NOMO-1 treated with dmso at 0.1 percent for 144 hours (cell line): Measurements from ENCODE around the gene CEMIP.

Source experiments
- DNase-seq: peaks from one replicate; lab custom pipeline; 2025; ENCODE audit not compliant: unreplicated experiment; lab: John Stamatoyannopoulos, UW

The CEMIP gene

DNA sequence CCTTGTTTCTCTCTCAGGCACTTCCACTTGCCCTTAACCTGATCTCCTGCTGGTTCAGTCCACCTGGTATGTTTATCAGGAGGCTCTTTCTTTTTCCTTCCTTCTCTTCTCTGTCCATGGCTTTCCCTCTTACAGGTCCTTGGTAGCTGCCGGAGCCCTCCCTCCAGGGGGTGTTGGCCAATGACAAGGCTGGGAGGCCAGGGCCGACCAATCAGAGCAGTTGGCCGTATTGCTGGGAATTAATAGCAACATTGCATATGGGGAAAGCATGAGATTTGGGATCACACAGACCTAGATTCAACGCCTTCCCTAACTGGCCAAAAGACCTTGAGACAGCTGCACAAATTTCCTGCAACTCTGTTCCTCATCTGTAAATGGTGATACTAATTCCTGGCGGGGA, 62.4 kb downstream of the CEMIP start:
- no peak for DNase-seq

DNA sequence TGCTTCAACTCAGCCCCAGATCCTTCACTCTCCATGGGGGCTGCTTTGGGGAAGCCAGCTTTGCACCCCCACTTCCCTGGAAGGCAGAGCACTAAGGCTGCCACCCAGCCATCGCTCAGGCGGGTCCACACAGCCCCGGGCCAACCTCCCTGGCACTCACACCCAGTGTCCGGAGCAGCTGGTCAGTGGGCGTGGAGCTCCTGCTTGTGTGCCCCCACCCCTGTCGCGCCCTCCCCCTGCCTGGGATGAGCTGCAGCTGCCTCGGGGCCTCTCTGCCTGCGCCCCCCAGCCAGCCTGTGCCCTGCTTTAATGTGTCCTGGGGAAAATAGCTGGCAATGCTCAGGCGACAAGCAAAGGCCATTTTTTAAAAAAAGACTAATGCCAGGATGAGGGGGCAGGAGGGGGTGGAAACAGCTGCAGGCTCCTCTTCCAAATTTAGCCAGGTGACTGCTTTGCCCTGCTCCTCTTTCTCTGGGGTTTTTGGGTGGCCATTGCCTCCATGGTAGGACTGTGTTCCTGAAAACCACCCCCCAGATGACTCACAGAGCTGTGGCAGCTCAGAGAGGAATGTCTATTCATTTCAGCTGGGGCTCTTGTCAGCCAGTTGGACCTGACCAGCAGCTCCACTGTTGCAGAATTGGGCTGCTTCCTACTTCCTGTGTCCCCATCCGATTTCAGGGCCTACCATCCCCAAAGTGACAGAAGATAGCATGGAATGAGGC, 65.0 kb downstream of the CEMIP start:
- DNase-seq = no peak

DNA sequence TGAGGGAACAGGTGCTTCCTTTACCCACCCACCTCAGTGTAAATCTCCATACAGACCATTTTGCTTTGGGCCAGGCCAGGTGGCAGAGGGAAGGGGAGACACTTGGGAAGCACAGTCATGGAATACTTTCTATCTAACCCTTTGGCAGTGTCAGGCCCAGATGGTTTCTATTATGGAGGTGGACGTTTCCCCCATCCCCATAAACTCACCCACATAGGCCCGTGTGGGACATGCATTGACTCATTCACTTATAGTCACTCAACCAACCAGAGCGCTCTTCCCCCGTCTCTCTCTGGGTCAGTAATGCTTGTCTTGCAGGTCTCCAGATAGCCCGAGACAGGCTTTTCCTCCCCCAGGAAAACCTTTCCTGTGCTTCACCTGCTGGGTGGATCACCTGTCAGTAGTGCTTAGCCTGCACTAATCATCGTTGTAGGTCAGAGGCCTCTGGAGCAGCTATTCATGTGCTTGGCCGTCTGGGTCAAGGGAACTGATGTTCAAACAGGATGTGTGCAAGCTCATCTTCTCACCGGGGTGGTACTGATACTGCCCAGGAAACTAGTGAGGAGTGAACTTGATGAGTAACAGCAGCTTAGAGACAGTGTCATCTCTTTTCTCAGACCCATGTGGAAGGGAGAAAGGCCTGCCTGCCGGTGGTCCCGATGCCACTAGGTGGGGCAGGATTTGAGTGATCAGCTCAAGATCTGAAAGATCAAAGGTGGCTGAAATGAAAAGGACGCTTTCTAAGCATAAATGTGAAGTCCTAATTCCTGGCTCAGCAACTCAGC, 67.1 kb downstream of the CEMIP start:
- DNase-seq = no peak

- no peak for DNase-seq
Observed at GRCh38 chr15:80849308-80849707, 70.1 kb downstream of the CEMIP start.

- no peak for DNase-seq
Observed at GRCh38 chr15:80850941-80851451, 71.8 kb downstream of the CEMIP start.

GRCh38 chr15:80852676-80853075, 73.5 kb downstream of the CEMIP start:
- DNase-seq = no peak

GRCh38 chr15:80854104-80854503, 74.9 kb downstream of the CEMIP start:
- DNase-seq = no peak

DNA sequence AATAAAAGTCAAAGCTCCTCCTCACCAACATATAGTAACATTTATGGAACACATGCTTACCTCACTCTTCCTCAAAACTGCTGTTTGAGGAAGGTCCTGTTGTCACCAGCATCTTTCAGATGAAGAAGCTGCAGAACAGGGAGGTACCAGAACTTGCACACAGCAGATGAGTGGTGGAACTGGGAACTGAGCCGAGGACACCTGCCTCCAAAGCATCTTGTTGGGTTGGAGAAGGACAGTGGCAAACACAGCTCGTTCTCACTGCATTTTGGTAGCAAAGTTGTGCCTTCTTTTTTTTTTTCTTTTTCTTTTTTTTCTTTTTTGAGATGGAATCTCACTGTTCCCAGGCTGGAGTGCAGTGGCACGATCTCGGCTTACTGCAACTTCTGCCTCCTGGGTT, 76.0 kb downstream of the CEMIP start:
- DNase-seq = no peak

- DNase-seq = no peak
Observed at GRCh38 chr15:80856400-80856799, 77.2 kb downstream of the CEMIP start.

DNA sequence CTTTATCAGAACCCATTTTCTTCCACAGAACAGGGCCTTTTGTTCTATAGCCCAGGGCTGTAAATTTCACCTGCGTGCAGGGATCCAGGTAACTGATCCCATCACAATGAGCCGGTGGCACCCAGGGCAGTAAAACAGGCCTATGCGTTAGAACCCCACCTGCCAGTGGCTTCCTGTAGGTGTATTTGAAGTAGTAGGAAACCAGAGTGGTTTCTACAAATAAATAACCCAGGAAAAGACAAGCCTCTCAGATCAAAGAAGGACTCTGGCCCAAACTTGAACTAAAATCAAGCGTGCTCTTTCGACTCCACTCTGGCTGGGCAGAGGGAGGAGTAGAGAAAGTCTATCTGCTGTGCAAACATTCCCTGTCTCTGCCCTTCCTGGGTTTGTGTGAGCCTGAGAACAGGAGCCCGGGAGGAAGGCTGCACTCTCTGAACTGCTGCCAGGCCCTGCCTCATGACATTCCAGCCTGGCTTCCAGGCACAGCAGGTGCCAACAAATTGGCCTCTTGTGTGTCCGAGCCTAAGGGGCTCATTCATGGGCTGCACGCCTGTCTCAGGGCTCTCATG, 77.7 kb downstream of the CEMIP start:
- DNase-seq = no peak

- DNase-seq = no peak
Observed at GRCh38 chr15:80861731-80862170, 82.6 kb downstream of the CEMIP start.

- no peak for DNase-seq
Observed at GRCh38 chr15:80864666-80865065, 85.5 kb downstream of the CEMIP start.

GRCh38 chr15:80866936-80867335, 87.8 kb downstream of the CEMIP start:
- no peak for DNase-seq

- no peak for DNase-seq
Observed at GRCh38 chr15:80870366-80870765, 91.2 kb downstream of the CEMIP start.

DNA sequence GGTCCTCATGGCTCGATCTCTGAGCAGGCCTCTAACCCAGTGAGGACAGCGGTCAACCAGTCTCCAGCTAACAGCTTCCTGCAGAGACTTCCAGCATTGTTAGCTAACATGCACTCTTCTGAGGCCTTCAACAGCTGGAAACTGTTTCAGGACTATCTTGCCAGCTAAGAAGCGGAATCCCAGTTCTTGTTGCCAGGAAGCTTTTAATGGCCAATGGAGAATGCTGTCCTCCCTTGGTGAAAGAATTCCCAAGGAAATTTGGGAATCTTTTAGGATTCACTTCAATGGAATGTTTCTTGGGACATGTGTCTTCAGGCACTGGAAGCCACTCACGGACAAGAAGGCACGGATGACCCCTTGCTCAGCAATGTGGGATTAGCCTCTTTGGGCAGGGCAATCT, 91.7 kb downstream of the CEMIP start:
- no peak for DNase-seq

DNA sequence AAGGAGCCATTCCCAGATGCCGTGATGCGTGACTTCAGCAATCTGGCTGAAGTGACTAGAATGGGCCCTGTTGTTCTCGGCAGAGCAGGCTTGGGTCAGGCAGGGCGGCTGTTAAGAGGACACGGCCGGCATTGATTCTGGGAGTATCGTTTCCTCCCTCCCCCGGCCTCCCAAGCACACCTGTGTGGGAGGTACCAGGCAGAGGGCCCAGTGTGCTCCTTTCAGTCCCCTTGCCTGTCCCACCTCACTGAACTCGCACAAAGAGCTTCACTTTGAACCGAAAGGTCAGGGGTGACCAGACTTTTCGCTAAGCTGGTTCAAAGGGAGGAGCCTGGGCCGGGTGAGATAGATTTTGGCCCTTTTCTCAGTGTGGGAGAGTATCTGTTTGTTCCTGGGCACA, 92.7 kb downstream of the CEMIP start:
- DNase-seq = no peak

DNA sequence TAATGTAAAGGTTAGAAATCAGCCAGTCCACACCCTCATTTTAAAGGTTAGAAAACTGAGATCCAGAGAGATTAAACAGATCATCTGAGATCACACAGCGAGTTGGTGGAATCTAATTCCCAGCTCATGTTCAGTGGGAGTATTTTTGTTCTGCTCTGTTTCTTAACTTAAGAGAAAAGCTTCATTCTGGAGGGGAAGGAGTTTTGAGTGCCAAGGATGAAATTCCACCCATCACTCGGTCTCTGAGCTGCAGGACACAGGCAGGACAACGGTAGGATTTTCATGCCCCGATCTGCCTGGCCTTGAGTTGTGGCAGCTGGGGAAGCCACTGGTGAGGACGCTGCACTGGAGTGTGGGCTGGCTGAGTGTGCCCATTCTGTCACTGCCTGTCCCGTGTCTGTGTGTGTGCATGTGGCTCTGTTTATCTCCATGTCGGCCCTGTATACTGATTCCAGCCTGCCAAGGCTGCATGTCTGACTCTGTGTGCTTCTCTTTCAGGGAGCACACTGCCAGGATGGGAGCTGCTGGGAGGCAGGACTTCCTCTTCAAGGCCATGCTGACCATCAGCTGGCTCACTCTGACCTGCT, 94.3 kb downstream of the CEMIP start:
- no peak for DNase-seq

DNA sequence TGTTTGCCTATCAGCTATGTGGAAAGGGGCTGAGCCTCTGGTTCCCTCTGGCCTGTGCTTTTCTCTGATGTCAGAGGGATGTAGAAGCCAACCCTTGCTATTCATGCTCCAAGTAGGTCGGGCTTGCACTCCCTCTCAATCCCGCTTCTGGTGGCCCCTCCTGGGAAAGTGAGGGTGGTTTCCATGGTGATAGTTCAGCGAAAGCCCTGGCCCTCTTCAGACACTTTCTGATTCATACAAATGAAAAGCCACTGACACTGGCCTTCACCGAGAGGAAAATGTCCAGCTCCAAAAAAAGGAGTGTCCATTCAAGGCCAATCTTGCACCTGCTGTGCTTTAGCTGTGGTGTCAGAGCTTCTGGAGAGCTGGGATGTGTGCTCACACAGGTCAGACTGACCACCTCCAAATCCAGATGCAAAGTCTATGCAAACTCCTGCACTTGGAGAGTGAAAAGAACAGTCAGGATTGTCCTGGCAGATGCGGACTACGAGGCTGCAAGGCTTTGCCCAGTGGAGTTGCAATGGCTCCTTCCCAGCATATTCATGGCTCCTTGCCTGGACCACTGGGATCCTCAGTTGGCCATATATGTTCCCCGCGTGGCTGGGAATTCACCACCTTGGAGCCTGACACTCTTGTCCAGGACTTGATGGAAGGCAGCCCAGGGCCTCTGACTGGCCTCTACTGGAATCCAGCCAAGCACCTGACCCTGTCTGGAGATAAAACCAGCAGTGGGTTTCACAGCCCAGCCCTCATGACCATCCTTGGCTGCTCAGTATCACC, 96.6 kb downstream of the CEMIP start:
- DNase-seq = no peak

GRCh38 chr15:80876348-80876674, 97.1 kb downstream of the CEMIP start:
- DNase-seq = no peak

DNA sequence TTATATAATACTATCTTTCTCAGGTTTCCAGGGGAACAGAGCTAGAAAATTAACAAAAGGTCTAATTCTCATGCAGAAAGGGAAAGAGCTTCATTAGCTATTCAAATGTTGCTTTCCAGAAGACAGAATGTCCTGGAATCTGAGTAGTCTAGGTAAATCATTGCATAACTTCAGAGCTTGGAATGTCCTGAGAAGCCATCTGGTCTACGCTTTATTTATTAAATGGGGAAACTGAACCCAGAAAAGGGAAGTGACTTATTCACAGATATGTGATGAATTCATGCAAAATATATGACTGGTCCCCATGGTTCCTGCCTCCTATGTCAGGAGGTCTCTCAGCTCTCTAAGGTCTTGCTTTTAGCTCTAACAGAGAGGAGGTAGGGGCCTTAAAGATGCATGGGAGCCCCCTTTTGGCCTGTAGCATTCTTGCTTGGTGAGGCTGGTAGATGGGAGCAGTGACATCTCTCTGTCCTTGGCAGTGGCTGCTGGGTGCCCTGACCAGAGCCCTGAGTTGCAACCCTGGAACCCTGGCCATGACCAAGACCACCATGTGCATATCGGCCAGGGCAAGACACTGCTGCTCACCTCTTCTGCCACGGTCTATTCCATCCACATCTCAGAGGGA, 99.2 kb downstream of the CEMIP start:
- DNase-seq = peak; percentile 16

DNA sequence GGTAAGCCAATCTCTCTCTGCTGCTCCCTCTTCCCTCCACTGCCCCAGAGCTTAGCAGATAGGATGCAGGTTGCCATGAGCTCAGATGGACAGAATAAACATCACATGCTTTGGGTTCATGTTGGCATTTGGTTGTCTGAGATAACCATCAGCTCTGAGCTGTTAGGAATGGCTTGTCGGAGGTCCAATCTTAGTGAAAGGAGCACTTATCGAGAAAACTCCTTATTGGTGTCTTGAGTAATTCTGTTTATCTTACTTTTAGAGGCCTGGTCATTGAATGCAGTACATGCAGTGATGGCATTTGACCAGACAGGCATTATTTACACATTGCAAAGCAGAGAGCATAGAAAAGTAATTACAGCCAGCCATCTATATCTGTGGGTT, 99.7 kb downstream of the CEMIP start:
- DNase-seq = no peak
